GM19193 (cell line): ENCODE results near the gene KLHL42.

Experiments used
- POLR2A ChIP-seq: IDR thresholded peaks from 4 replicates; pipeline ENCODE4 v1.6.1; 2011; ENCODE audit not compliant: insufficient read depth, insufficient read length; ENCODE audit errors: extremely low read depth

KLHL42 gene

DNA sequence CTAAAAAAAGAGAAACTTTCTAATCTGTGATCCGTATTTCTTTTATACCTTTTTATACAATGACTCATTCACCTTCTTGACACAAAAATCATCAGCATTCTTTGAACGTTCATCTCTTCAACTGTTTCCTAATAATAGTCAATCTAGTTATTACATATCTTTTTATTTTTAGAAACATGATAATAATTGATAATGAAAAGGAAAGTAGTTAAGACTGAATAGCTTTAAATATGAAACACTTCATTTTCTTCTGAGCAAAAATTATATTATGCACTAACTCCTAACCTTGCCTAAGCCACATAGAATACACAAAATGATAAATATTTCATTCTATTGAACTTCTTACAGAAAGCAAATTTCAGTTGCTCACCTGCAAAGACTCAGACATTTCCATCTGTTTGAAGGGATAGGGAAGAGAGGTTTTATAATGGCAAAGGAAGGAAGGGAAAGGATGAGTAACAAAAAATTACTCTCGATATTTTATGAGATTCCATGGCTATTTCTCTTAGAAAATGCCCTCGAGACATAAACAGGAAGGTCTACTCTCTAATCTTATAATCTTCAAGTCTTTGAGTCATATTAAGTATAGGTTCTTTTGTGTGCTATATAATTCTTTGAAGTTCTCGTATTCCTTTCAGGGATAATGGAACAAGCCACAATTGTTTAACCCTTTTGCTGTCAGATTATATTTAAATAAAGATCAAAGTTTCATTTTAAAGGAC, 7.5 kb upstream of the KLHL42 start:
- no peak for TF ChIP-seq POLR2A

DNA sequence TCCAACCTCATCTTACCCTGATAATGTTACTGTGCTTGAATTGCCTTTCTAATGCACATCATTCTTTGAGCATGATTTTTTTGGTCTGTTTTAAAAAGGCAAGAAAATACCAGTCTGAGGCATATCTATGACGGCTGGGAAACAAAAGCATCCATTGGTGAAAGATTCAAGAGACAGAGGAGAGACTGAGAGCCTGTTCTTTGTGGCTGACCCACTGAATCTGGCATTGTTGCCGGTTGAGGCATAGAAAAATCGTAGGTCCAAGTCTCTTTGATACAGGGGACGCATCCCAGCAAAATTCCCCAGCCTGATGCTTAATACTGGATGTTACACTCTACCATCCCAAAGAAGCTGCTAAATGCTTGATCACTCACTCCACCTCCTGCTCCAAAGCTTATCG, 2.9 kb upstream of the KLHL42 start:
- no peak for TF ChIP-seq POLR2A

DNA sequence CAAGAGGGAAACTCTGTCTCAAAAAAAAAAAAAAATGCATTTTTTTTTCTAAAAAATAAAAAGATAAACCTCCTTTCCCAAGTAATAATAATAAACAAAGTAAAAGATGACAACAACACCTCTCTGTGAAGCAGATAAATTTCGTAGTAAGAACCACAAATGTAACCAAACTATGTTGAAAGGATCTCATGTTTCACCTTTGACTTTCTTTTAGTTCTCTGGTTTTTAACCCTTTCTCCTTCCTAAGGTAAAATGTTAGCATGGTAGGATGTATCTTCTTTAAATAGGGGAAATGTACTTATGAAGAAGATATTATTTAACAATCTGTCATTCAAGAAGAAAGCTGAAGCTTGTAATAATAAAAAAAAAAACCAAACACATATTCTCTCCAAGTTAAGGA, 1.8 kb upstream of the KLHL42 start:
- TF ChIP-seq POLR2A, result no peak

DNA sequence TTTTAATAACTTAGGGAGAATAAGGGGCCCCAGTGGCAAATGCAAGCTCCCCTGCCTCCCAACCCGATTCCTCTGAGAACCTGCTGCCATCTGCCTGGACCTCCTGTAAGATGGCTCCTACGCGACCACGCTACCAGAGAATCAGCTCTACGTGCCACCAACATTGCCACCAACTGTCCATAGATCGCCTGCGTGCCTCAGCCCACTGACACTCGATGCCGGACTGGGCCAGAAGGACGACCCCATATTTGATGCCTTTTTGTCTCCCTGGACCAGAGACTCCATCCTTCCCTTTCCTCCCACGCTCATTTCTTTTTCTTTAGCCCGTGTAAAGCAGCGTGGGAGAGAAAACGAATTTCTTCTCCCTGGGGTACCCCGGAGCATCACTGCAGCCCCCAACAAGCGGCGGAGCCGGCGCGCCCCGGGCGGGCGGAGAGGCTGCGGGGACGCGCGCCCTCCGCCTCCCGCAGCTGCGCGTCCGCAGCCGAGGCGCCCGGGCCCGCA, 565 bp upstream of the KLHL42 start:
- no peak for TF ChIP-seq POLR2A

DNA sequence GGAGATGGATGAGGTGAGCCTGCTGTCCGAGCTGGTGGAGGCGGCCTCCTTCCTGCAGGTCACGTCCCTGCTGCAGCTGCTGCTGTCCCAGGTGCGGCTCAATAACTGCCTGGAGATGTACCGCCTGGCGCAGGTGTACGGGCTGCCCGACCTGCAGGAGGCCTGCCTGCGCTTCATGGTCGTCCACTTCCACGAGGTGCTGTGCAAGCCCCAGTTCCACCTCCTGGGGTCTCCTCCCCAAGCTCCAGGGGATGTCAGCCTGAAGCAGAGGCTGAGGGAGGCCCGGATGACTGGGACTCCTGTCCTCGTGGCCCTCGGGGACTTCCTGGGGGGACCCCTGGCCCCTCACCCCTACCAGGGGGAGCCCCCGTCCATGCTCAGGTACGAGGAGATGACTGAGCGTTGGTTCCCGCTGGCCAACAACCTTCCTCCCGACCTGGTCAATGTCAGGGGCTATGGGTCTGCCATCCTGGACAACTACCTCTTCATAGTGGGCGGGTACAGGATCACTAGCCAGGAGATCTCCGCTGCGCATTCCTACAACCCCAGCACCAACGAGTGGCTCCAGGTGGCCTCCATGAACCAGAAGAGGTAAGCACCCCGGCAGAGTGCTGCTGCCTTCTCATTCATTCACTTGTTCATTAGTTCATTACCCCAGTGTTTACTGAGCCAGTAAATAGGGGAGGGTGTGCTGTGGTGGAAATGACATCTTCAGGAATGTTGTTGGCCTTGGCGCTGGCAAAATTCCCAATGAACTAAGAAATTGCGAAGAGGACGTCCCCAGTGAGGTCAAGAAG, 777 bp downstream of the KLHL42 start:
- TF ChIP-seq POLR2A, result no peak

DNA sequence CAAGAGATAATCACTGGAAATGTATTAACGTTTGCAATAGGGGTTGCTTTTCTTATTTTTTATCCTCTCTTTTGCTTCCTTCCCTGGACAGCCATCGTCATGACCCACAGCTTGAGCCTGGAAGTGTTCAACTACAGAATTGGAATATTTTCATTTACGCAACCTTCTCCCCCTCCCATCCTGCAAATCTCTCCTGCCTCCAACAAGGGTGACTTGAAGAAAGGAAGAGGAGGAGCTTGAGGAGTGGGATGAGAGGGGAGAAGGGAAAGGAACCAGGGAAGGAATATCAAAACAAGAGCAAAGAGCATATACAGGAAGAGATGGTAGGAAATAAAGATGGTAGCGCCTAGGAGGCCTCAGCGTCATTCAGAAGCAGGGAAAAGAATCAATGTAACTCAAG, 1.6 kb downstream of the KLHL42 start:
- TF ChIP-seq POLR2A, result no peak

DNA sequence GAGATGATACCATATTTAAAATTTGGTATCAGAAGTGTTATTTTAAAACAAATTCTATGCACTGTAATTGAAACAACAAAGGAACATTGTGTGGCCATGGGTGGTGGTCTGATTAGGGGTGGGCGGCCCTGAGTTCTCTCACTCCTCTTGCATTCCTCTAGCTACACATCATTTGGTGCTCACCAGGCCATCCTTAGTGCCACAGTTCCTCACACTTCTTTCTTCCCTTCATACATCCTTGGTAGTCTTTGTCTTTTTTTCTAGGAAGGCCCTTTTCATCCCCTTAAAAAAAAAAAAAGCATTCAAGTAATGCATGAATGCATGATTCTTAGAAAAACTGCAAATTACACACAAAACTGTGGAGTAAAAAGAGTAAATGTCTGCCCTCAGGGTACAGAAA, 2.4 kb downstream of the KLHL42 start:
- no peak for TF ChIP-seq POLR2A

DNA sequence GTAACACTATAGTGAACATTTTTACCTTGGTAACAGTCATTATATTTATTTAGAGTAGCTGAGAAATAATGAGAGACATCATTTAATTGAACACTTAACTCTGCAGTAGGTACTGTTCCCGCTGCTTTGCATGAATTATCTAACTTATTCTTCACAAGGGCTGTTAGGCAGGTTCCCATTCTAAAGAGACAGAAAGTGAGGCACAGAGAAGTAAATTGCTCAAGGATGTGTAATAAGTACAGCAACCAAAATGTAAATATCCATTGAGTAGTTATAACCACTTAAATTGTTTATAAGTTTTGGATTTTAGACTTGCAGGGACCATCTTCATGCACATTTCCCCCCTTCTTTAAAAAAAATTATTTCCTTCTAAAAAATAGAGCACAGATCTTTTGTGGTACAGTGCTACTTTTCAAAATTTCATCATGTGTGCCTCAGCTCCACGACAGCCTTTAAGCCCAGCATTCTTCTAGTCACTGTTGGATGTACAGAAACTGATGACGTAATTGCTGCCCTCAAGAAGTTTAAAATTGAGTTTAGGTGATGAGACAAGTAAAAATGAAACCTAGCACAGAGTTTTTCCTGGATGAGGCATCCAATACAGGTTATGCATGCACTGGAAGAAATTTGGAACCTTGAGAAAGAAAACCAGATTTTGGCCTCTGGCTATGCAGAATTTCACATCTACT, 6.0 kb downstream of the KLHL42 start:
- TF ChIP-seq POLR2A, result no peak

DNA sequence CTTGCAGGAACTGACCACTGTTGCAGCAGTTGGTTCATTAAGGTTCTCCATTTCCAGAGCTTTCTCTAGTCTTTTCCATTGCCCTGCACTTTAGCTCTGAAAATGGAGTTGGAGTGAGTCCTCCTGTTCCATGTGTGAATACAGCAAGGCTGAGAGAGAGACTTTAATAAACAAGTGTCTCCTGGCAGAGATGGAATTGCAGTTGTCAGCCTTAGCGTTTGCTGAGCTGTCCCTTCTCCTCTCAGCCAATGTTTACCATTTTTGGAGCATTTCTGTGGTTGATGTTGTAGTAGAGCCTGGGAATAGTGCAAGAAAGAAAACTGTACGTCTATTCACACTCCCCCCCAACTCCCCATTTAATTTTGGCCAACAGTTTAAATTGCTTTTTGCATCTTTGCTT, 7.5 kb downstream of the KLHL42 start:
- TF ChIP-seq POLR2A, result no peak

DNA sequence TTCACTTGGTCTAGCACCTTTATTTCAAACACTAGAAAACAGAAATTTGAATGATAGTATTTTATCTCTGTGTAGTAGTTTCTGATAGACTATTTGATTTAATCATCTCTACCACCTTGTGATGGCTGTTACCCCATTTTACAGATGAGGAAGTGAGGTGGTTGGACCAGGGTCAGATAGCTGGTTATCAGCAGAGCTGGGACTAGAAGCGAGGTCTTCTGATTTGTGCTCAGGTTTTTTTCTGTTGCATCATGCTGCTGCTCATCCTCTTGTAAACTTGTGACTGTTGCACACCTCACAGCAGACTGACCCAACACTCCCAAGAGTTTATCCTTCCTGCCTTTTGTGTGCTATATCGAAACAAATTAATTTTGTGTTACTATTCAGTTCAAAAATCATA, 10.1 kb downstream of the KLHL42 start:
- no peak for TF ChIP-seq POLR2A

DNA sequence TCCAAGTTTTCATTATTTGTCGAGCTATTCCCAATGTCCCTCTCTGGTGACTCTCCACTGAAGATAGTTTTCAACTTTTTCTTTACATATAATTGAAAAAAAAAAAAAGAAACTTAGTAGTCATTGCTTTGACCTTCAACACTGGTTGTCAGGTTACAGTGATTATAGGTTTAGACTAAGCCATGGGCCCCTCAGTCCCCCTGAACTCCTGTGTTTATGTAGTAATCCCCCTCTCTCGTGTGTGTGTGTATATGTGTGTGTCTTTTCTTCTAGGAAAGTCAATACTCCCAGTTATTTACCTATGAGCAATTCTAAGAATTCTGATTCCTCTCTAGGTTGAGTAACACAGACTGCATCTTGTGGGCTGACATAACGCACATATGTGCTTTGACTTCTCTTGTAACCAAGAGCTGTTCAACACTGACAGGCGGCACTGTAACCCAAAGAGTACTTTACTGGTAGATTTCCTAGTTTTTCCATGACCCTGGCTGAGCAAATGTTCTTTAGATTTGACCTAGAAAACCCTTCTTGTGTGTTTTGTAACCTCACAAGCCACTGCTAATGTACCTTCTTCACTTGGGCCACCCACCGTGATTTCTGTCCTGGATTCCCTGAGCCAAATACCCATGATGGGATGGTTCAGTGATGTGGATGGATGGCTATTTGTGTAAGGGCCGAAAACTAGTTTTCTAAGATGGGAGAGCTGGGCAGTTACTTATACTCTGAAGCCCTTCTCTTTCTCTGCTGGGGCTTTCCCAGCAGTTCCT, 15.0 kb downstream of the KLHL42 start:
- no peak for TF ChIP-seq POLR2A

DNA sequence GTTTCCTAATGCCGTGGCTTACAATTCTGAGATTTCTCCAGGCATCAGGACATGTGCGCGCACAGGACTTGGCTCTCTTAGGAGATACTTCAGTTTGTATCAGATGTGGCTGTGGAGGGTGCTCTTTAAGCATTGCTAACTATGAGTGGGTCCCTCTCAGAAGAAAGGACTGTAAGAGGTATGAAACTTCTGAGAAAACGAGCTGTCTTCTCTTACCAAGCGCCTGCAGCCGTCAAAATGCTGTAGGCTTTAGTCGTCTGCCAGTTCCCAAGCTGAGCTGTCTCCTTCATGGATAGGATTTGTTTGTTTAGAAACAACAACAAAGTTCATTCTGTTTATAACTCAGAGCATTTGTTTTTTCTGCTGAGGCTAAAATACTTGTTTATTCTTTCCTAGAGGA, 16.1 kb downstream of the KLHL42 start:
- no peak for TF ChIP-seq POLR2A

DNA sequence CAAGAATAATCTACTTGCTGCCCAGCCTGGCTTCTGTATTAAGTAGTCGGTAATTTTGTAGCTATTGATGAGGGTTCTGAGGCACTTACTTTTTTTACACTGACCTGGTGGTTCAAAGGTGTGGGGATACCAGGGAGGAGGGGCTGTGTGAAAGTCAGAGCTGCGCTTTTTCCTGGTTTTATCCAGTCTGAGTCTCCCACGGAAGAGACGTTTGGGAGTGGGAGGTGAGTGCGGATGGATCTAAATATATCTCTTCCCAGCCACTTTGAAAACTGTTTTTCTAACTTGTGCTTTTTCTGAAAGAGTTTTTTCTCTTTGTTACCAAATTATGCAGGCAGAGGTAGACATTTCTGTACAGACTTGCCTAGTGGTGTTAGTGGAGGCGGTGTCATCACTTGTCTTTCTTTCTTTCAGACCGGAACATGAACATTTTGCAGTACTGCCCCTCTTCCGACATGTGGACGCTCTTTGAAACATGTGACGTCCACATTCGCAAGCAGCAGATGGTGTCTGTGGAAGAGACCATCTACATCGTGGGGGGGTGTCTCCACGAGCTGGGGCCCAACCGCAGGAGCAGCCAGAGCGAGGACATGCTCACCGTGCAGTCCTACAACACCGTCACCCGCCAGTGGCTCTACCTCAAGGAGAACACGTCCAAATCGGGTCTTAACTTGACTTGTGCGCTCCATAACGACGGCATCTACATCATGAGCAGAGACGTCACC, 17.4 kb downstream of the KLHL42 start:
- TF ChIP-seq POLR2A, result no peak

DNA sequence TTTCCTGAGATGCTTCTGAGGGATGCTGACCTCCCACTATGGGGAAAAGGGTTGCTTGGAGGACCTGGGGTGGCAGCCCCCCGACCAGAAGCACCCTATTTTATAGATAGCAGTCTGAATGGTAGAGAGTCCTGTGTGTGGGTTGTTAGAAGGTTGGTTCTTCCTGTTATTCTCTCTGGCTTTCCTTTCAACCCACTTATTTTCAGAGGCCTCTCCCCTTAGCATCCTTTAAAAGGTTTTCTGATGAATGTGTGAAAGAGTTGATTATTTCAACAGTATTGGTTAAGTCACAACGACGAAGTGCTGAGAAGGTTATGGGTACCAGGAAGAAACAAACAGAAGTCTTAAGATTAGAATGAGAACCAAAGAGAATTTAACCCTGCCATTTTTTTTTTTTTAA, 20.8 kb downstream of the KLHL42 start:
- no peak for TF ChIP-seq POLR2A
